Cerebellar cortex (tissue), 1 donor: ENCODE measurements around the gene UNC5A.

Experiments used
- DNase-seq: peaks from one replicate; pipeline ENCODE4 v3.0.0-alpha.2; 2015; ENCODE audit warnings: low spot score

The UNC5A gene

GRCh38 chr5:176810081-176810597 lies at the start of gene UNC5A:
UNC5A (plus strand) TSS chr5:176810559; CDS start chr5:176810751, 192 bp downstream.
- peak; percentile 42 for DNase-seq

- DNase-seq: no peak
Measured at GRCh38 chr5:176761755-176762154, 48.6 kb upstream of the UNC5A start.

DNA sequence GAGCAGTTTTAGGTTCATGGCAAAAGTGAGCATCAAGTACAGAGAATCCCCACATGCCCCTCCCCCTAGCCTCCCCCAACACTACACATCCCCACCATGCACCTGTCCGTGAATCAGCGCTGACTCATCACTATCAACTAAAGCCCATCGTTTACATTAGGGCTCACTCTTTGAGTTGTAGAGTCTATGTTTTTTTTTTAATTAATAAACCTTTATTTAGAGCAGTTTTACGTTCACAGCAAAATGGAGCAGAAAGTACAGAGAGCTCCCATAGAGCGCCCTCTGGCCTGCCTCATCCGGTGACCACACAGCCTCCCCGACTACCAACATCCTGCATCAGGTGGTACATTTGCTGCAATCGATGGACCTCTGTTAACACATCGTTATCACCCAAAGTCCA lies 47.9 kb upstream of the UNC5A start:
- no peak for DNase-seq

GRCh38 chr5:176765687-176766086 lies 44.7 kb upstream of the UNC5A start:
- DNase-seq: no peak

DNA sequence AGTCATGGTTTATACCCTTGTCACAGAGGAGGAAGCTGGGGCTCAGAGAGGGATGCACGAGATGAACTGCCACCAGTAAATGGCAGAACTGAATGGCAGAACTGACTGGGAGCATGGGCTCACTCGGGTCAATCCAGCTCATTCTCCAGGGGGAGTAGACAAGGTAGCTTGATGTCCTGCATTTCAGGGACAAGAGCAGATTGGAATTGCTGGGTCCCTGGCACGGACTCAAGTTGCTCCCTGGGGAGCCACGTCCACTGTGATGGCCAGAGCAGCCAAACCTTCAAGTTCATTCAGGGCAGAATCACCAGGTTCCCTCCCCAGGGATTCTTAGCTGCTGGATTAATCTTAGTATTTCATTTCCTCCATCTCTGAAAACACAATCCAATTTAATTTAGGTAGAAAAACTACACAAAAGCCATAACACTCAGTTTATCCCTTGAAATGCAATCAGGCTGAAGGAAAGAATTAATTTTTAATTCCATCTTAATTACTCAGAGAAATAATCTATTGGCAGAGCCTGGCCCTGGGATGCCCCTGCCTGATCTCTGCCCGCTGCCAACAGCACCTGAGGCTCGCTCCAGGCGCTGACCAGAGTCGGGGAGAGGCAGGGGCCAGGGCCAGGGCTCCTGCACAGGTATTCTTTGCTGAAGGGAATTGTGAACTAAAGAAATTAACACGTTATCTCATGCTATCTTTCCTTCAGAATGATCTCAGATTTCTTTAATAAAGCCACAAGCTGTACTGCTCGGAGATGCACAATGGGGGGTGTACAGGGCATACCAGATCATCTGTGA lies 42.0 kb upstream of the UNC5A start:
- no peak for DNase-seq

DNA sequence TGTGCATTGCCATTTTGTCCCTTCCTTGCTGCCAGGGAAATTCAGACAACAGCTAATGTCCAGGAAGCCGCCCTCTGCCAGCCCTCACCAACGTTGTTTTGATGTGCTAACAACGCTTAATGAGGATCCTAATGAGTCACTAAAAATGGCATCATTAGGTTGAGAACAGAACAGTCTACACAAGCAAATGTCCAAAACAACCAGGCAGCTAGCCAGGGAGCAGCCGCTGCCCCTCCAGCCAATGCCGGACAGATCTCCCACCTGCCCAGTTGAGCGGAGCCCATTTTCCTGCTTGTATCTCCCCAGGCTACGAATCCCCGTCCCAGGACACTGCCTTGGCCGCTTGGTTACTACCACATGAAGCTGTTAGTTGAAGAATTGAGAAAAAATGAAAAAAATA lies 40.4 kb upstream of the UNC5A start:
- no peak for DNase-seq

GRCh38 chr5:176770431-176770830 lies 39.9 kb upstream of the UNC5A start:
- no peak for DNase-seq

GRCh38 chr5:176771102-176771845 lies 39.1 kb upstream of the UNC5A start:
- no peak for DNase-seq

DNA sequence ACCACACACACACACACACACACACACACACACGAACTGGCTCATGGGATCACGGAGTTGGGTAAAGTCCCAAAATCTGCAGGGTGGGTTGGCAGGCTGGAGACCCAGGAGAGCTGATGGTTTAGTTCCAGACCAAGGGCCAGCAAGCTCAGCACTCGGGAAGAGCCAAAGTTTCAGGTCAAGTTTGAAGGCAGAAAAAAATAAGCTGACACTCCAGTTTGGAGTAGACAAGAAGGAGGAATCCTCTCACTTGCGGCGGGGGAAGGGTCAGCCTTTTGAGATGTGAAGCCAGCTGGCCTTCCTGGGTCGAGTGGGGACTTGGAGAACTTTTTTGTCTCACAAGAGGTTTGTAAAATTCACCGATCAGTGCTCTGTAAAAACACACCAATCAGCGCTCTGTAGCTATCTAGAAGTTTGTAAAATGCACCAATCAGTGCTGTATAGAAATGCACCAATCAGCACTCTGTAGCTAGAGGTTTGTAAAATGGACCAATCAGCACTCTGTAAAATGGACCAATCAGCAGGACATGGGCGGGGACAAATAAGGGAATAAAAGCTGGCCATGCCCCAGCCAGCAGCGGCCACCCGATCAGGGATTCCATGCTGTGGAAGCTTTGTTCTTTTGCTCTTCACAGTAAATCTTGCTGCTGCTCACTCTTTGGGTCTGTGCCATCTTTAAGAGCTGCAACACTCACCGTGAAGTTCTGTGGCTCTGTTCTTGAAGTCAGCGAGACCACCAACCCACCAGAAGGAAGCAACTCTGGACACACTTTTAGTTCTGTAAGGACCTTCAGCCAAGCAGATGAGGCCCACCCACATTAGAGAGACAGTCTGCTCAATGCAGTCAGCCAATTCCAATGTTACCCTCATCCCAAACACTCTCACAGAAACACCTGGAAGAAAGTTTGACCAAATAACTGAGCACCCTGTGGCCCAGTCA lies 37.8 kb upstream of the UNC5A start:
- no peak for DNase-seq

DNA sequence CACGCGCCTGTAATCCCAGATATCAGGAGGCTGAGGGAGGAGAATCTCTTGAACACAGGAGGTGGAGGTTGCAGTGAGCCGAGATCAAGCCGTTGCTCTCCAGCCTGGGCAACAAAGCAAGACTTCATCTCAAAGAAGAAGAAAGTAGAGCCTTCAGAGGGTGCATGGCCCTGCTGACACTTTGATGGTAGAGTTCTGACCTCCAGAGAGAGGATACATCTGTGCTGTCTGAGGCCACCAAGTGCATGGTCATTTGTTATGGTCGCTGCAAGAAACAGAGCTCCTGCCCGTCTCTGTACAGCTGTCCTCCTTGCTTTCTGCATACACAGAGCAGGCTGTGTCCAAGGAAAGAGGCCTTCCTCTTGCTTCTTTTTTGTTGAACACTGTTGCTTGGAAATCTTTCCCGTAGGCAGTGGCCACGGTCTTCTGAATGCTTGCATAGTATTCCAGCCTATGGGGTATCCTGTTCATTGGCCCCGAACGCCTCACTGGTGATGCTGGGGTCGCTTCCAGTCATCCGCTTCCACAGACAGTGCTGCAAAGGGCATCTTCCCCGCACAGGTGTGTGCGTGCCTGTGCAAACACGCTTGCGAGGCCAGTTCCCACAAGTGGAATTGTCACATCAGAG lies 36.8 kb upstream of the UNC5A start:
- no peak for DNase-seq

DNA sequence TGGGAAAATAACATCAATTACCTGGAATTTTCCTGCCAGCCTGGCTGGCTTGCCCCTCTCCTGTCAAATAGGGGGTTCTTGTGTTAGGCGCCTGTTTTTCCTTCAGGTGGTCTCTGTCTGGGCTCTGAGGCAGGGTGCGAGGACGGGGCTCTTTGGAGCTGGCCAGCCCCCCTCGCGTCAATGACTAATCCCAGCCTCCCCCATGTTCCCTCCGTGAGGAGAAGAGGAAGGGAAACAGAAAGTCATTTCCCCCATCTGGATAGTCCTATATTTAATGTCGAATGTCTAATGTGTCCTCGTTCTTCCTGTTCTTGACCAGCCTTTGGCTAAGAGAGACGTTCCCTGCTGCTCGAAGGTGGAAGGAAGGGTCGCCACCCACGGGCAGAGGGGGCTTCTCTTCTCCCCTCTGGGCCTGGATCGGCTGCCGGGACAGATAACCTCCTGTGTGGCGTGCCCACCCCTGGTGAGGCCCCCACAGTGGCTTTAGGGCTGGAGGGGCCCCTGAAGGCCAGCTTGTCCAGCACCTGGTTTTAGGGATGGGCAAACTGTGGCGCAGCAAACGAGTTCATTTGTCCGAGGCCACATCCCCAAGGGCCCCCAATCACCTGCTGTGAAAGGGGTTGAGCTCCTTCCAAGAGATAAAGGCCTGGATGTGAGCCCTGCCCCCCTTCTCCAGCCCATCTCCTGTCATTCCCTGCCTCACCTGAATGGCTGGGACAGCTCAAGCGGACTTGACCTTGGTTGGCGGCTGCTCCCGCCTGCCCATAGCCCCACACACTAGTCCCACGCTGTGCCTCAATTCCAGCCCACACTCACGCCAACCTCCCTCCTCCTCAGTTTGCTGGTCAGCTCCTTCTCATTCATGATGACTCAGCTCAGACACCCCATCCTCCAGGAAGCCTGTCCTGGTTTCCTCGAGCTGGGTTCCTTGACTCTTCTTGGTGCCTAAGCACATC lies 35.9 kb upstream of the UNC5A start:
- no peak for DNase-seq

- no peak for DNase-seq
Measured at GRCh38 chr5:176775409-176775808, 35.0 kb upstream of the UNC5A start.

DNA sequence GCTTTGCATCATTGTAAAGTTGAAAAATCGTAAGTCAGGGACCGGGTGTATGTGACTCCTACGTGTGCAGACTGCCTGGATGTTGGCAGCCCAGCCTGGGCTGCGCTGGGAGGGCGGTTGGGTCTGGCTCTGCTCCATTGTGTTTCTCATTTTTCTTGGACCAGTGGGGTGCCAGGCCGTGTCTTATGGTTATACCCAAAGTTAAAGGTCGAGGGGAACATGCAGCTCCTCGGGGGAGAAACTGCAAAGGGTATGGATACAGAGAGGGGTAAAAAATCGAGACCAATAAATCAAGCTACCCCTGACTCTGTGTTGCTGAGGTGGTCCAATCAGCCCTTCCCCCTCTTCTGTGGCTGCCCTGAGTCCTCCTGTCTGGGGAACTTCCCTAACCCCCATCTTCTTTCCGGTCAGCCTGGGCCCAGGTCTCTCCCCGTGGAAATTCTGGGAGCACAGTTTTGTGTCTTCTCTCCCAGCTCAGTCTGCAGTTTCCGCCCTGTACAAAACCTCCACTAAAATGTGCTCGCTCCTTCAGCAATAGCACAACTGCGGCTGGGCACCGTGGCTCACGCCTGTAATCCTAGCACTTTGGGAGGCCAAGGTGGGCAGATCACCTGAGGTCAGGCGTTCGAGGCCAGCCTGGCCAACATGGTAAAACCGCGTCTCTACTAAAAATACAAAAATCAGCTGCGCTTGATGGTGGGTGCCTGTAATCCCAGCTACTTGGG lies 34.1 kb upstream of the UNC5A start:
- no peak for DNase-seq

DNA sequence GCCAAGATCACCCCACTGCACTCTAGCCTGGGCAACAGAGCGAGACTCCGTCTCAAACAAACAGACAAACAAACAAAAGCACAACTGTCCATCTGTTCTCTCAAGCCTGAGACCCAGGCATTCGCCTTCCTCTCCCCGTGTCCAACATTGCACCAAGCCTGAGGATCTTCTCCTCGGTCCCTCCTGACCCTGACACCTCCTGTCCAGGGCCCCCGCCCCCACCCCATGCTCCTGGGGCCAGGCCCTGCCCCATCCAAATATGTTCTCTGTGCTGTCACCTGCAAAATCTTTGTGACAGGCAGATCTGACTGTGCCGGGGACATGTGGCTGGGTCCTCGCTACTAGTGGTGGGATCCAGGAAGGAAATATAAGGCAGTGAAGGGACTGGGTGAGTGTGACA lies 33.4 kb upstream of the UNC5A start:
- no peak for DNase-seq

- no peak for DNase-seq
Measured at GRCh38 chr5:176778921-176779465, 31.4 kb upstream of the UNC5A start.

DNA sequence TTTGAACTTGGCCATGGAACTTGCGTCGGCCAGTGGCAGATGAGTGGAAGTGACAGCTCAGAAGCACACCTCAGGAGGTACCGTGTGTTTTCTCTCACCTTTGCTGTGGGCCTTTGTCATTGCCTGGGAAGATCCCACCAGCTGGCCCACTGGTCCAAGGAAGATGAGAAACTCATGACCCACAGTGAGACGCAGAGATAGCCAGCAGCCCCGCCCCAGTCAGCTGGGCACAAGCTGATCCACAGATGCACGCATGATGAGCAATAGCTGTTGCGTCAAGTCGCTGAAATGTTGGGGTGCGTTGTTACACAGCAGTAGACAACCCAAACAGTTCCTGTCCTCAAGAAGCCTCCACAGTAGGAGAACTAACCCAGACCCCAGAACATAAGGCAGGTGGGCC lies 30.8 kb upstream of the UNC5A start:
- no peak for DNase-seq

GRCh38 chr5:176780176-176781053 lies 29.9 kb upstream of the UNC5A start:
- DNase-seq: no peak

DNA sequence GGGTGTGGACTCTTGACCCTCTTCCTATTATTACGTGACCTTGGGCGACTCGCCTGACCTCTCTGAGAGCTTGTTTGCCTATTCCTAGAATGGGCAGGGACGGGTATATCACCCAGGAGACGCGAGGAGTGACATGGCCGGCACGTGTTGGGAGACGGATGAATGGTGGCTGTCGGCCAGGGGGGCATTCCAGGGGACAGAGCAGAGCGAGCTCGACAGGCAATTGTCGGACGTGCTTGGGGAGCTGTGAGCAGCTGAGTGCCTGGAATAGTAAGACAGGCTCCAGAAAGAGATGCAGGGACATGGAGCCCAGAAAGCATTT lies 29.3 kb upstream of the UNC5A start:
- DNase-seq: no peak
